Measurements from ENCODE around the gene CYFIP1.

Gene CYFIP1

DNA sequence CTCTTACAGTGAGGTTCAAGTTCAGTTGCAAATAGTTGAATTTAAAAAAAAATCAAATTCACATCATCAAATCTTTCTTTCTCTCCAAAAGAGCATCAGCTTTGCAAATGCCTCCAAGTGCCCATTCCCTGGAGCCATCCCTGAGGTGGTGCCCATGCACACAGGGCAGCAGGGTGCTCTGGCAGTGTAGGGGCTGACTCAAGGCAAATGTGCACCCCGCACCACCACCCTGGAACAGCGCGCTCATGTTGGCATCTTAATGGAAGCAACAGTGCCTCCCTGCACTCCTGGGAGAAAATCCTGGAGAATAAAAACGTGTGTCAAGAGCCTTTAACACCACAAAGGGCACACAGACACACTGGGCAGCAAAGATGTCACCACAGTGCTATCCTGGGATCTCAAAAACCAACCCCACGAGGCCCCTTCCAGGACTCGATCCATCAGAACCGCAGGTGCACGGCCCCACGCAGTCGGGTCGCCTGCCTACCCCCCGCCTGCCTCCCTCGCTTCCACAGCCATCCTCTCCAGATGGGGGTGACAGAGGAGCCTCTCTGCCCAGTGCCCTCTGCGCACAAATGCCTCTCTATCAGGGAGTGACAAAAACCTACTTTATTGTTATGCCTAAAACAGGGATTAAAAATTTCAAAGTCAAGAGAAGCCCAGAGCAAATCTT is 90.9 kb downstream of the CYFIP1 start:
- DNase-seq (ENCODE audit: low read depth): no peak

DNA sequence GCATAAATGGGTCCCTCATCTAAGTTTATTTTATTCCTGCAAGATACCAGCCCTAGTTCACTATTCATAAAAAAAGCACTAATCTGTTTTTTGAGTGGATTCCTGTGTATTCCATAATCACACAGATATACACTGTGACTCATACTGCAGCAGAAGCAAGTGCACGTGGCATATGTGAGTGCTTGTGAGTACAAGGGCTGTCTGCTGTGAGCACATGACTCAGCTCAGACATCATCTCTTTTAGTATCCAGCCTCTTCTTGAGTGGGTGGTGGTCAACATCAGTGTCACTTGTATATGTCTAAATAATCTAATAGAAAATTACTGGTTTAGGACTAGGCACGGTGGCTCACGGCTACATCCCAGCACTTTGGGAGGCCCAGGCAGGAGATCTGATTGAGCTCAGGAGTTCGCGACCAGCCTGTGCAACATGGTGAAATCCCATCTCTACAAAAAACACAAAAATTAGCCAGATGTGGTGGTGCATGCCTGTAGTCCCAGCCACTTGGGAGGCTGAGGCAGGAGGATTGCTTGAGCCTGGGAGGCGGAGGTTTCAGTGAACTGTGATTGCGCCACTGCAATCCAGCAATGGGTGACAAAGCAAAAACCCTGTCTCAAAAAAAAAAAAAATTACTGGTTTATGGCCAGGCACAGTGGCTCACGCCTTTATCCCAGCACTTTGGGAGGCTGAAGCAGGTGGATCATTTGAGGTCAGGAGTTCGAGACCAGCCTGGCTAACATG is 91.9 kb downstream of the CYFIP1 start:
- peak; percentile 99 for DNase-seq (ENCODE audit: low read depth)

DNA sequence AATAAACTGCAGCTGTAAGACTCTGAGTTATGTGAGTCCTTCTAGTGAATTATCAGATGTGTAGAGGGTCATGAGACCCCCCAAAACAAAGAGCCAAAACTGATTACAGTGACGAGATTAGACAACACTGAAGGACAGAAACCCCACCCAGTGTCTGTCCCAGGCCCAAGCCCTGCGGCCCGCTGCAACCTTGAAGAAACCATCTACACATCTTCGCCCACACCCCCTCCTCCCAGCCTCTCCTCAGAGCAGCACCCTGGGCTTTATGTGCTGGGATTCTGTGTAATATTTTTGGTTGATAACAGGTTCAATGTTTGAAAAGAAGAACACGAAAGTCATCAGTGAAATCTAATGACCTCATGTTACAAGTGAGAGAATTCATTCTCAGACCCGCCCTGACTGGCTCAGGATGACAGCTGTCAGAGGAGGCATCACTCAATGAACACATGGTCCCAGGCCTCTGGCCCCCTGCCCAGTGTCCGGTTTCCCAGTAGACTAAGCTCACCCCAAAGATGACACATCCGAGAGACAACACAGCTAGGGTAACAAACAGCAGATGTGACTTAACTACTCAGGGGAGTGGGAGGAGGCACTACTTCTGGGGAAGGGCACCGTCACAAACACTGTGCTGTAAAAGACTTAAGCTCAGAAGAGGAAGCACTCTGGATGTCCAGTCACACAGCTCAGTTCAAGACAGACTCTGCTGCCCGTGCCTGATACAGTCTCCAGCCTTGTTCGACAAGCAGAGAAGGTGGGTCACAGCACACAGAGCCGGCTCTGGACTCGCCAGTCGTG is 92.8 kb downstream of the CYFIP1 start:
- peak; percentile 91 for DNase-seq (ENCODE audit: low read depth)

DNA sequence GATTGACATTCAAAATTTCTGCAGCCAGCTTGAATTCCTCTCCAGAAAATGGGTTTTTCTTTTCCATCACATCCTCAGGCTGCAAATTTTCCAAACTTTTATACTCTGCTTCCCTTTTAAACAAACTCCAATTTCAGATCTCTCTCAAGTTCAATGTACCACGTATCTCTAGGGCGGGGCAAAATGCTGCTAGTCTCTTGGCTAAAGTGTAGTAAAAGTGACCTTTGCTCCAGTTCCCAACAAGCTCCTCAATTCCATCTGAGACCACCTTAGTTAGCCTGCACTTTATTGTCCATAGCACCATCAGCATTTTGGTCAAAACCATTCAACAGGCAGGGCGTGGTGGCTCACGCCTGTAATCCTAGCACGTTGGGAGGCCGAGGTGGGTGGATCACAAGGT is 95.0 kb downstream of the CYFIP1 start:
- no peak for DNase-seq (ENCODE audit: low read depth)

DNA sequence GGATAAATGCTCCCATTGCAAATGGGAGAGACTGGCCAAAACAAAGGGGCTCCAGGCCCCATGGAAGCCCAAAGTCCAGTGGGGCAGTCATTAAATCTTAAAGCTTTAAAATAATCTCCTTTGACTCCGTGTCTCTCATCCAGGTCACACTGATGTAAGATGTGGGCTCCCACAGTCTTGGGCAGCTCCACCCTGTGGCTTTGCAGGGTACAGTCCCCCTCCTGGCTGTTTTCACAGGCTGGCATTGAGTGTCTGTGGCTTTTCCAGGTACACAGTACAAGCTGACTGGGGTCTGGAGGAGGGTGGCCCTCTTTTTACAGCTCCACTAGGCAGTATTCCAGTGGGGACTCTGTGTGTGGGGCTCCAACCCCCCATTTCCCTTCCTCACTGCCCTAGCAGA is 95.8 kb downstream of the CYFIP1 start:
- DNase-seq (ENCODE audit: low read depth): no peak

DNA sequence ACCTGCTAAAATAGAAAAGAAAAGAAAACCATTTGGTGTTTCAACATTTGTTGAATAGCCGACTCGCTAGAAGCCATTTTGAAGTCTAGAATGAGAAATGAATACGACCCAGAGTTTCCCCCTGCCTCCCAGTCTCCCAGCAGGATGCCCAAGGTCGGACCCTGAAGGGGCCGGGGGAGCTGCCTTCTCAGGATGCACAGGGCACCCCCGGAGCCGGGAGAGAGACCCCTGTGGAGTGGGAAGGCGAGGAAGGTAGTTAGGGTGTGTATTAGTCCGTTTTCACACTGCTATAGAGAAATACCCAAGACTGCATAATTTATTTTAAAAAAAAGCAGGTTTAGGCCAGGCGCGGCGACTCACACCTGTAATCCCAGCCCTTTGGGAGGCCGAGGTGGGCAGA is 97.0 kb downstream of the CYFIP1 start:
- no peak for DNase-seq (ENCODE audit: low read depth)

DNA sequence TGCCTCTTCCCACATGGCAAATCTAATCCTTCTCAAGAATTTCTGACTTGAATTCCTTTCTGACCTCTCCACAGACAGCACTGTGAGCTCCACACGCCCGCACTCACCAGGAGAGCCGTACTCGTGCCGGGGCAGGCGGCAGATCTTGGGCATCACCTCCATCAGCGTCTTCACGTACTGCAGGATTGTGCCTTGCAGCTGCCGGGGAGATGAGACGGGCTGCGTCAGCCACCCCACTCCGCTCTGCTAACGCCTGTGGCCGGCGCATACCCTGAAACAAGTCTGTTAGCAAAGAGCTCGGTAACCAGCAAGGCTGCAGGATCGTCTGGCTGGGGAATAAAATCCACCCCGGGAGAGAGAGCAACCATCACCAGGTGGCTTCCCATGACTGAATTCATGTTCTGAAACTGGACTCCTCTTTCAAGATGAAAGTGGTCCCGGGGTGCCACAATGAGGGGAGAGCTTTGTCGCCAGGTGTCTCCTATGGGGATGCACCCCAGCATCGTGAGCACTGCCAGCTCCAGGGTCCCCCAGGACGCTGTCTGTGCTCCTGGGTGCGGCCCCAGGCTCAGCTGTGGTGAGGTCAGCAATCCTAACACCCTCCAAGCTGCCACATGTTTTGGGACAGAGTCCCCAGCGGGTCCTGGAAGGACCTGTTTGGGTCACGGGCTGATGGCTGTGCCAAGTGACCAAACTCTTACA is 98.3 kb downstream of the CYFIP1 start:
- DNase-seq (ENCODE audit: low read depth): no peak

DNA sequence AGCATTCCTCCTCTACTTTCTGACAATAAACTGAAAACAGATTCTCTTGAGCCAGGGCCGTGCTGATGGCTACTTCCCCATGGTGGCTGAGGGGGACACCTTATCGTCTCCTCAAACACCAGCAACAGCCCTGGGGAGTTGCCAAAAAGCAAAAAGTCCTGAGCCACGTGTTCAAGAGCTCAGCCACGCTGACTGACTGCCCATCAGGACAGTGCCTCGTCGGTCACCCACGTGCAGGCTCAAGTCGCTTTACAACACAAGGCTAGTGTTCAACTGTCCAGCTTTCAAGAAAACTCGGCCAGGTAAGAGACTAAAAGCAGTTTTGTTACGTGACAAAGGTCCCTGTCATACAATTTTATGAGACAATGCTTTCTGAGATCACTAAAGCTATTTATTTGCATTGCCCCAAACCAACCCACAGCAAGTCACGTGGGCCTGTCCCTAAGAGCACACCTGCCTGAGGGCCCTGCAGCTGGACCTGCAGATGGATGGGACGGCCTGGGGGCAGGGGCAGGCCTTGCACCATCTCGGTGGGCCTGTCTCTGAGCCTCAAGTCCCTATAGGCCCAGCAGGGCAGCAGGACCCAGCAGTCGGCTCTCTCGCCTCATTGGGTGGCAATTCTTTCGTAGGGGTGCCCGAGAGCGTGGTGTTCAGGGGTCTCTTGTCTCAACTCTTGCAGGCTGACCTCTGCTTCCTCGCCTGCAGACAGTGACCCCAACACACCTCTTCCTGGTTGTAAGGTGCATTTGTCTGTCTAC is 99.0 kb downstream of the CYFIP1 start:
- no peak for DNase-seq (ENCODE audit: low read depth)

DNA sequence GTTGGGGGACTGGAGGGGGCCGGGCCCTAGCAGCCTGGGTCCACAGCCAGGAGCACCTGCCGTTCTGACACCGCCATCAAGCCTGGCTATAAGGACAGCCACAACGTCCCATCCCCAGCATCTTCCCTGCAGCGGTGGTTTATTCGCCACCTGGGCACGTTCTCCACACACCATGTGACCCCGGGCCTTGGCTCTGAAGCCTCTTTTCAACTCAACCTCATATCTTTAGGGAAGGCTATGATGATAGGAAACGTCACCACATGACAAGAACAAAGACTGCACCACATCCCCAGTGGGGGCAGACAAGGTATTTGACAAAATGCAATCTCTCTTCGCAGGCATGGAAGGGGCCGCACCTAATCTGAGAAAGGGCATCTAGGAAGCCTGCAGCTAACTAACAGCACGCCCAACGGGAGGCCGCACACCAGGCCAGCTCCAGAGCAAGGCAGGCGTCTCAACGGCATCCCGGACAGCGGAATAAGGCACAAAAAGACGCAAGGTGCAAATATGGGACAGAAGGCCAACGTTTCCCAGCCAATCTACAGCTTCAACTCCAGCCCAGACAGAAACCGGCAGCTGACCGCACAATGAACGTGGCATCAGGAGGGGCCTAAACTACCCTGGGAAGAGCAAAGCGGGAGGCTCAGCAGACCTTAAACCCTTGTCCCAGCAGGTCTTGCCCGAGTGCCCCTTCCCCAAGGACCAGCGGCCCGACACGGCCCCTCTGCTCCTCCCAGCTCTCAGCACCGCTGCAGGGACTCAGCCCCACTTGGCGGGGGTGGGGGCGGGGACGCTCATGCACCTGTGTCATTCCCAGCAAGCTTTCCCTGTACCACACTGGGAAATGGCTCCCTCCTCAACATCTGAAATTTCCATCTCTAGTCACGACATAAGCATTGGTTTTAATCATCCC is 99.8 kb downstream of the CYFIP1 start:
- DNase-seq (ENCODE audit: low read depth): no peak

DNA sequence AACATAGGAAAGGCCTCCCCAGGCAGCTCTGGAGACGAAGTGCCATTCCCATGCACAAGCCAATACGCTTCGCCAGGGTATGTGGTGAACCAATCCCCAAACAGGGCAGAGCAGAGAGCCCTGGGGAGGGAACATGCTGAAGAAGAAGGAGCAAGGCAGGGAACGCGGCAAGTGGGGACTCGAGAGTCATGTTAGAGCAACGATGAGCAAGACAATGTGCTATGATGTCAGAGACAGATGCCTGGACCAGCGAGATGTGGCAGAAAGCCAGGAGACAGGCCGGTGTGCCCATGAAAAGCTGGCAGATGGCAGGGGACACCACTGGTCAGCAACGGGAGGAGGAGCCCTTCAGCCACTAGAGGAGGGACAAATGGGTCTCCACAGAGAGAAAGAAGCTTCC is 102.1 kb downstream of the CYFIP1 start:
- no peak for DNase-seq (ENCODE audit: low read depth)

DNA sequence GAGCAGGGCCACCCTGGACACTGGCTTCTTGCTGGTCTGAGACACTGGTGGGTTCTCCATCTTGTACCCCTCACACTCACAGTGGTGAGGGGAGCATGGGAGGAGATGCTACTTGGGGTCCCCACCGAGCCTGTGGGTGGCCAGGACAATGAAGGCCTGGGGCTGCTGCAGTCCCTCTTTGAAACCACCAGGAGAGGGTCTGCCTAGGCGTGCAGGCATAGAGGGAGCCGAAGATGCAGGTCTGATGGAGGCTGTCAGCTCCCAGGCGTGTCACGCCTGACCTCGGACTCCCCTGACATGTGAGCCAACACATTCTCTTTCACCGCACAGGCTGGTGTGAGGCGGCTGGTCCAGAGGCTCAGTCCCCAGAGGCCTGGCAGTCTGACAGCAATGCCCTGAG is 102.6 kb downstream of the CYFIP1 start:
- DNase-seq (ENCODE audit: low read depth): no peak

DNA sequence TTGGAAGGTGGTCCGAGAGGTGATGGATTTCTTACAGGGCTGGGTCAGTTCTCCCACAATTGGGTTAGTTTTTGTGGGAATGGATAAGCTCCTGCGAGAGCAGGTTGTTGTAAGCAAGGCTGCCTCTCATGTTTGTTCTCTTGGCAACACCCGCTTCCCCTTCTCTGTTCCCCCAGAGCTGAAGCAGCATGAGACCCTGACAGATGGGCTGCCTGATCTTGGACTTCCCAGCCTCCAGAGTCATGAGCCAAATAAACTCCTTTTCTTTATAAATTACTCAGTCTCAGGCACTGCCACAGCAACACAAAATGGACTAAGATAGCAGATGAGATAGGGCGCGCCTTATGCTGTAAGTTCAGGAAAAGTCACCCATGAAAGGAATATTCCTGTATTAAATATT is 103.1 kb downstream of the CYFIP1 start:
- DNase-seq (ENCODE audit: low read depth): no peak

DNA sequence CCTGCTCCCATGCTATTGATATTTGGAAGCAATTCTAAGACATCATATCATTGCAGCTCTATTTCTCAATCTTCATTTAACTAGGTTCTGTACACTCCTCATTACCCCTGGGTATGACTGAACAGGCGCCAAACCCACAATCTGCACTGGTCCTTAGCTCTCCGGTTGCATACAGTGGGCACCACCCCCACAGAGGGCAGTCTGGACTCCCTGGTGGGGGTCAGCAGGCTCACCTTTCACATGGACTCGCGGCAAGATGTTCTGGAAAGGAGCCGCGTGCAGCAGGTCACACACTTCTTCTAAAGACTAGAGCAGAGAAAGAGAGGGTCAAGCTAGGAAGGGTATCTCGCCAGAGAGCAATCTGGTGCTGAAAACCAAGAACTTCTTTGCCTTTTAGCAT is 105.2 kb downstream of the CYFIP1 start:
- DNase-seq (ENCODE audit: low read depth): no peak

DNA sequence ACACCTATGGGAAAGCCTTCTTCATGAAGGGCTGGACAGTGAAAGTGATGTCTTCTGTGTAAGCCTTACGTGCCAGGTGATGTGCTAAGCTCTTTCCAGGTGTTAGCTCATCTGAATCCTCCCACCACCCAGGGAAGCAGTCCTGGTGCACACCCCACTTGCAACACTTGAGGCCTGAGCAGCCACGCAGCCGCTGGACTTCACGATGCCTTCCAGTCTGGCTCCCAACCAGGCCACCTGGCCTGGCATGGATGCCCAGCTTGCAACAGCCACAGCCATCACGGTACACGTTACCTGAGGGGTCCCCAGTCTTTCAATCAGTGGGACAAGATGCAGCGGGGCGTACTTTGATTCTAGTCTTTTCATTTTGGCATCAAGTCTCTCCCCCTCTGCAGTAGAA is 105.9 kb downstream of the CYFIP1 start:
- DNase-seq (ENCODE audit: low read depth): no peak

DNA sequence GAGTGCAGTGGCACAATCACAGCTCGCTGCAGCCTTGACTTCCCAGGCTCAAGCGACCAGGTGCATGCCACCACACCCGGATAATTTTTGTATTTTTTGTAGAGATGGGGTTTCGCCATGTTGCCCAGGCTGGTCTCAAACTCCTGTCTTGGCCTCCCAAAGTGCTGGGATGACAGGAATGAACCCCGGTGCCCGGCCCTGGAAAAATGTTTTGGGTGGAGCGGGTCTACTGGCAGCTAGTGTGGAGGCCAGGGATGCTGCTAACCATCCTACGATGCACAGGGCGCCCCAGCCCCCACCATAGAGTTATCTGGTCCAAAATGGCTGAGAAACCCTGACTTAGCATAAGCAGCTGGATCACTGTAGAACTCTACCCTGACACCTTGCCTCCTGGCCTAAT is 106.3 kb downstream of the CYFIP1 start:
- DNase-seq (ENCODE audit: low read depth): no peak

DNA sequence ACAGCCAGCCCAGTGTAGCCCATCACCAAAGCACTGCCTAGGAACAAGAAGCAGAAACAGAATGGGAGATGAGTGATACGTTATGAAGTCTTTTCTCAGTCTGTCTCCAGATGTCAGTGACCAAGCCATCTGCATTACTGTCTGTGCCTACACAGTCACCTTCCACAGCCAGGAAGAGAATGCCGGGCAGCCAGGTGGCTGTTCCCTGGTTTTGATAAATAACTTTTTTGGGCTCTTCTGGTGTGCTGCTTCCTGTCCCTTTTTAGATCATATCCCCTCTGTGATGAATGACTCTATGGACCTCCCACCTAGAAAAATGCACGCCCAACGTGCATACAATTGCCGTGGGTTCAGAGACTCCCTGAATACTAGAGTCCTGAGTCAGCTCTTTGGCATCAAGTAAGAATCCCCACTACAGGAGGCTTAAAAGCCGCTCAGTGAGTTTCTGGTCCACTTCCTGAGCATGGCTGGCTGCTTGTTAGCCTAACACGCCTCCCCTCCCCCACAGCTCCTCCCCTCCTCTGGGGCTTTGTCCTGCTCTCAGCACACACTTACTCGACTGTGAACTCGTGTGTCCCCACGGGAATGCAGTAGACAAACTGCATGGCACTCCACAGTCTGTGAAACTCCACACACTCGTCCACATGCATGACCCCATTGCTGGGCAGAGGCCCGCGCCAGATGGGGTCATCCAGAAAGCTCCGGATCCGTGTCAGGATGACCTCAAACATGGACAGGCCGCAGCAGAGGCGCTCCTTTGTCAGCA is 107.0 kb downstream of the CYFIP1 start:
- DNase-seq (ENCODE audit: low read depth): peak; percentile 95

DNA sequence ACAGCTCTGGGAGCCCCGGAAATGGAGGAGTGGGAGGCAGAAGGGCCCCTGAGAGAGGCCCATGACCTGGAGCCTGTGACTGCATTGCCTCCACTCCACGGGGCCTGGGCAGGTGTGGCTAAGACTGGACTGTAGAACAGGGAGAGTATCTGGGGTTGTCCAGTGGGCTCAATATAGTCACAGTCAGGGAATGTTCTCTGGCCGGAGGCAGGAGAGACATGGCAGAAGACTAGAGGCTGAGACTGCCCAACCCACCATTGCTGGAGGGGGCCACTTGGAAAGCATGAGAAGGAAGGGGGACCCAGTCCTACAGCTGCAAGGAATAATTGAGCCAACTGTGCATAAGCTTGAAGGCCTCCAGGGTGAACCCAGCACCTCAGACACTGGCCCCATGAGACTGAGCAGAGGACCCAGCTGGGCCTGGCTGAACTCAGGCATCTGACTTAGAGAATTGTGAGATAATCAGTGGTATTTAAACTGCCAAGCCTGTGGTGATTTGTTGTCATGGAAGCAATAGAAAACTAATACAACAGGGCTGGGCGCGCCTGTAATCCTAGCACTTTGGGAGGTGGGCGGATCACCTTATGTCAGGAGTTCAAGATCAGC is 108.6 kb downstream of the CYFIP1 start:
- no peak for DNase-seq (ENCODE audit: low read depth)

DNA sequence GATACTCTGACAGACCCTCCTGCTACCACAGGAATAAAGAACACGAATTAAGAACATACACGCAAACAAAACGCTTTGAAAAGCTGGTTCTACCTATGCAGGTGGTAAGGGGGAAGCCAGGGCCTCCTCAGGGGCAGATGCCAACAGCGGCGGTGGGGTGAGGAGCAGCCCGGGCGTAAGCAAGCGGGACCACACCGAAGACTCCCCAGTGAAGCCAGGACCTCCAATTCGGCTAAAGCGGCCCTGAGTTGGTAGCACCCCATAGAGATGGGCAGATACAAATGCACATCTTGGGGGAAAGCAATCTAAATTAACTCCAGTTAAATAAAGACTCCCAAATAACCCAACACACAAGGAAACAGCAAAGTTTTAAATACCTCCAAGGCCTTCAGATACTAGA is 109.3 kb downstream of the CYFIP1 start:
- DNase-seq (ENCODE audit: low read depth): no peak

DNA sequence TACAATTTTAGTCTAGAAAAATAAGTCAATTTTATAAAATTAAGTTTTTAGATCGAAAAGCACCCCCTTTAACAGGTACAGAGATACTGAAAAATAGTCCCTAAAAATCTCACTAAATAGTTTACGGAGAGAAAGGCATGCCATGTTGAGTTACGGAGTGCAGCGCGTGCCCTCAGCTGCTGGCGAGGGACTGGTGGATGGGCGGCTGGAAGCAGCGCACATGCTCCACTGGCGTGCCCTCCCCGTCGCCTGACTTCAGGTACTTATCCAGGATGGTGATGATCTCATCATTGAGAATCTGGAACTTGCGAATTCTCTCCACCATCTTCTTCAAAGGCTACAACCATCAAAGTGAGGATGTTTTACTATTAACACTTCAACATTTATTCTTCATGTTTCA is 110.3 kb downstream of the CYFIP1 start:
- no peak for DNase-seq (ENCODE audit: low read depth)

DNA sequence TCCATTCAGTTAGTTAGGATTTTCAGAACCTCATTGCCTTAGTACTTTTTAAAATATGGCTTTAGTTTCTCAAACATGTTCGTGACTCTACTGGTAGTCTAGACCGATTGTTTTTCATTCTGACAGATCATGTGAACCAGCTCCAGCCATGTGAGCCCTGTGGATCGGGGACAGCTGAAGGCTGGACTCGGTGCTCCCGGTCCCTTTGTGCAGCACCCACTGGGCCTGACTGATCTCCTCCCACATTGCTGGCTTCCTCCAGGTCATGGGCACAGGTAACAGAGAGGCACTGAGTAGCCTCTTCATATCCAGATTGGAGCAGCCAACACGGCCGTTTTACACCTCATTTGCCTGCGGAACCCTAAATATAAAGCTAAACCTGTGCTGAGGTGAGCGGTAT is 111.2 kb downstream of the CYFIP1 start:
- no peak for DNase-seq (ENCODE audit: low read depth)
